Daoy (cell line): ENCODE data around the gene FTSJ3. TPM values are rescaled to one million over a fixed set of nuclear protein-coding genes. Genes with fewer than 3 reads are reported as not detected.
"Not testable (repeated sequence)": the region's sequence is repeated elsewhere in the genome, so short reads cannot be mapped to it uniquely, and the experiment has no call there.

Experiments used
- DNase-seq: peaks from one replicate; pipeline ENCODE4 v3.0.0-alpha.2; 2015; ENCODE audit warnings: low read depth
- total RNA-seq: library from RNA; depleted of rRNA; stranded (reverse); fragments of >200 nt; shearing (Covaris generic); gene quantifications from 2 replicates; pipeline ENCODE4 v1.2.3, GENCODE V29; 2014; rRNA removed

The FTSJ3 gene, protein sequence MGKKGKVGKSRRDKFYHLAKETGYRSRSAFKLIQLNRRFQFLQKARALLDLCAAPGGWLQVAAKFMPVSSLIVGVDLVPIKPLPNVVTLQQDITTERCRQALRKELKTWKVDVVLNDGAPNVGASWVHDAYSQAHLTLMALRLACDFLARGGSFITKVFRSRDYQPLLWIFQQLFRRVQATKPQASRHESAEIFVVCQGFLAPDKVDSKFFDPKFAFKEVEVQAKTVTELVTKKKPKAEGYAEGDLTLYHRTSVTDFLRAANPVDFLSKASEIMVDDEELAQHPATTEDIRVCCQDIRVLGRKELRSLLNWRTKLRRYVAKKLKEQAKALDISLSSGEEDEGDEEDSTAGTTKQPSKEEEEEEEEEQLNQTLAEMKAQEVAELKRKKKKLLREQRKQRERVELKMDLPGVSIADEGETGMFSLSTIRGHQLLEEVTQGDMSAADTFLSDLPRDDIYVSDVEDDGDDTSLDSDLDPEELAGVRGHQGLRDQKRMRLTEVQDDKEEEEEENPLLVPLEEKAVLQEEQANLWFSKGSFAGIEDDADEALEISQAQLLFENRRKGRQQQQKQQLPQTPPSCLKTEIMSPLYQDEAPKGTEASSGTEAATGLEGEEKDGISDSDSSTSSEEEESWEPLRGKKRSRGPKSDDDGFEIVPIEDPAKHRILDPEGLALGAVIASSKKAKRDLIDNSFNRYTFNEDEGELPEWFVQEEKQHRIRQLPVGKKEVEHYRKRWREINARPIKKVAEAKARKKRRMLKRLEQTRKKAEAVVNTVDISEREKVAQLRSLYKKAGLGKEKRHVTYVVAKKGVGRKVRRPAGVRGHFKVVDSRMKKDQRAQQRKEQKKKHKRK
- total RNA-seq: 91.3 and 116 TPM in 2 replicates

DNA sequence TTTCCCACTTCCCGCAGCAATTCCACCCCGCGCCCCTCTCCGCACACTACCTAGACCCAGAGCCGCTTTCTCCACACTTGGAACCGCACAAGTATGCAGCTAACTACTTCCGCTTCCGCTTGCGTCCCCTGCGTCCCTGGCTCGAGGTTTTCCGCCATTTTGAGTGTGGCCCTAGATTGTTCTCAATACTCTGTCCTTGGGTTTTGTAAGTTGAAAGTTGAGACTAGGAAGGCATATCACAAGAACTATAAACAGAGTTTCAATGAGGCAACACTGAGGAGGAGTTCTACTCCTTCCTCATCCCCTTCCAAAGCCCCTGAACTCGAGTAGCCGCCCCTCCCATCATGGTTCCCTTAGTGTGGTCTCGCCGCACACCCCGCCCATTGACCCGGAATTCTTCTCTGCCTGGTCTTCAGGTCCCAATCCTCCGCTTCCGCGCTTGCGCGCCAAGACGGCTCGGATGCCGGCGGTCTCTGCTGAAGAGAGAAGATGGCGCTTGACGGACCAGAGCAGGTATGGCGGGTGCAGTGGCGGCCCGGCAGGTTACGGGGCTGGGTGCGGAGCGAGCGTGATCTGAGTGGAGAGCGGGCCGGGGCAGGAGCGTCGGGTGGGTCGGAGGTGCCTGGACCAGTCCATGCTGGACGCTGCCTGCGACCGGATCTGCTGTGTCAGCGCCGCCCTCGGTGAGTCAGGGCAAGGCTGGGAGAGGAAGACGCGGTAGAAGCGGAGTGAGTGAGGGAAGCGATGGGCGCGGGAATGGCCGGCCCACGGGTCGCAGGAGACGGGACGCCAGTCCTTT is at the start of gene FTSJ3, which contains the start of gene PSMC5:
FTSJ3 (minus strand) TSS at position 662 of the 799 bp plus-strand sequence. CDS start 761 bp downstream, outside the sequence.
PSMC5 (plus strand) TSS at position 430 of the 799 bp plus-strand sequence; CDS start at position 490, 60 bp downstream.
- peak; percentile 97 for DNase-seq

DNA sequence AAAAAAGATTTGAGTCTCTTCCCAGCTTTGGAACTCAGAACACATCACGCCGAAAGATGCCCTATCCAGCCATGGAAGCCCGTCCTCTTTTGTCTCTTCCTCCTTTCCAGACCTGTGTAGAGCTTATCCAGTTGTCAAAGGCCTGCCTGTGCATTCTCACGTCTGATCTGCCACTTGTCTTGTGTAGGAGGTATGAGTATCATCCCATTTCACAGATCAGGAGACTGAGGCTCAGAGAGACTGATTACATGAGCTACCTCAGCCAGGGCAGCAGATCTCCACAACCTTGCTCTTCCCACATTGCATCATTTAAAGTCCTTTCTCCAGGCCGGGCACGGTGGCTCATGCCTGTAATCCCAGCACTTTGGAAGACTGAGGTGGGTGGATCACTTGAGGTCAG is 47.2 kb upstream of the FTSJ3 start:
- not testable (repeated sequence) for DNase-seq

DNA sequence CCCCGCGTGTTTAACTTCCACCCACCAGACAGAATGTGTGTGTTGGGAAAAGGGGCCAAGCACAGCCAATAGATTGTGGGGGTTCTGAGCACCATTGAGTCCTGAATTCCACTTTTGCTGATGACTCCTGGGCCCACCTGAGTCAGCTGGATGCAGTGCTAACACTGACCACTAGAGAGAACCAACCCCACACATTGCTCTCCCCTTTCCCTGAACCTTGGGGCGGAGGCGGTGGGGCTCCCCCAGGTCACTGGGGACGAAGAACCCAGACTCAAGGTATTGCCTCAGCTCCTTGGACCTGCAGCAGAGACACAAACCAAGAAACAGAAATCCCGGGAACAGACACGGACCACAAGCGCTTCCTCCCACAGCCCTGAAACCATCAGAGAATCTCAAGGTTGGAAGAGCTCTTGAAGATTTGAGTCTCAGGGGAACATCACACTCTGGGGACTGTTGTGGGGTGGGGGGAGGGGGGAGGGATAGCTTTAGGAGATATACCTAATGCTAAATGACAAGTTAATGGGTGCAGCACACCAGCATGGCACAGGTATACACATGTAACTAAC is 46.7 kb upstream of the FTSJ3 start:
- not testable (repeated sequence) for DNase-seq

DNA sequence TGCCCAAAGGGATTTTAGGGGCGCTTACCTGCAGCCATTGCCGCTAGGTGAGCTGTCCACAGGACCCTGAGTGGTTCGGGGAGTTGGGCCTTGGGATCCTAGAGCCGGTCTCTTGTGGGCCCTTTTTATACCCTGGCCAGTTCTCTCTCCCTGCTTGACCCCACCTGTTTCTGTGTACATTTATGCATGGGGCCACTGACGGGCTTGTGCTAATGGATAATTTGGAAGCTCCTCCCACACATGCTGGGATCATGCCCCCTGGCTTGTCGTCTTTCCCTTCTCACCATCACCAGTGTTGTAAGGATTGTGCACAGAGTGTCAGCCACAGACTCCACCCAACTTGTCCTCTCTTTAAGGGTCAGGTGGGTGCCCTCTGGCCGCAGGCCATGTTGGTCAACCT is 46.1 kb upstream of the FTSJ3 start, which contains the start of gene CSH2:
CSH2 (minus strand) TSS at position 101 of the 400 bp plus-strand sequence; CDS start at position 38, 63 bp downstream.
- DNase-seq: not testable (repeated sequence)

DNA sequence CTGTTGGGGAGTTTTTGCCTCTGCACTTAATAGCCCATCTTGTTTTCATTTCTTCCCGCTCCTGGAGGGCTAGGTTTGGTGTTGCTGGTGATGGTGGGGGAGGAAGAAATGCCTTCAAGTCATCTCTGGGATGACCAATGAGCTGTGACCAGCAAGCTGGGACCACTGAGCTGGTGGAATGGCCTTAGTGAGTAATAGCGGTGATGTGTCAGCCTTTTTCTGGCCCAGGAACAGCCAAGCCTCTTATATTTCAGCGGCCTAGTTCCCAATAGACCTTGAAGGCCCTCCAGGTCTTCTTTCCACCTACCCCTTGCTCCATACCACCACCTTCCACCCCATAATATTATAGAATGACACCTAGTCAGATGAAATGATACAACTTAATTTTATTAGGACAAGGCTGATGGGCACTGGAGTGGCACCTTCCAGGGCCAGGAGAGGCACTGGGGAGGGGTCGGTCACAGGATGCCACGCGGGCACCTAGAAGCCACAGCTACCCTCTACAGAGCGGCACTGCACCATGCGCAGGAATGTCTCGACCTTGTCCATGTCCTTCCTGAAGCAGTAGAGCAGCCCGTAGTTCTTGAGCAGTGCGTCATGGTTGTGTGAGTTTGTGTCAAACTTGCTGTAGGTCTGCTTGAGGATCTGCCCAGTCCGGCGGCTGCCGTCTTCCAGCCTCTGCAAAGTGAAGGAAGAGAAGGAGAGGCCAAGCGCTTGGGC is 44.3 kb upstream of the FTSJ3 start:
- not testable (repeated sequence) for DNase-seq

DNA sequence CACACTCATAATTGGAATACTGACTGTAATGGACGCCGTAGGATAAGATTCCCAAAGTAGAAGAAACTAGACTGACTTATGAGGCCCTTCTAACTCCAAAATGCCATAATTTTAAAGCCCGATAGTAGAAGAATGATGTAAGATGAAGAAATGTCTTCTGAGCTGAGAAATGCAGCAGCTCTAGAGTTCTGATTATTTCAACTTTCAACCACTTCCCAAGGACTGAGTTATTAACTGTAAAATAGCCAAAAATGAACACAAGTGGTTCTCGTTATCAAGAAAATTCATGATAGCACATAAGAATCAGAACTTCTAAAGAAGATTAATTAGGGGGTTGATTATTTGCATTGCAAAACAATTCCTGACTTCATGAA is 42.8 kb upstream of the FTSJ3 start:
- DNase-seq: not testable (repeated sequence)

DNA sequence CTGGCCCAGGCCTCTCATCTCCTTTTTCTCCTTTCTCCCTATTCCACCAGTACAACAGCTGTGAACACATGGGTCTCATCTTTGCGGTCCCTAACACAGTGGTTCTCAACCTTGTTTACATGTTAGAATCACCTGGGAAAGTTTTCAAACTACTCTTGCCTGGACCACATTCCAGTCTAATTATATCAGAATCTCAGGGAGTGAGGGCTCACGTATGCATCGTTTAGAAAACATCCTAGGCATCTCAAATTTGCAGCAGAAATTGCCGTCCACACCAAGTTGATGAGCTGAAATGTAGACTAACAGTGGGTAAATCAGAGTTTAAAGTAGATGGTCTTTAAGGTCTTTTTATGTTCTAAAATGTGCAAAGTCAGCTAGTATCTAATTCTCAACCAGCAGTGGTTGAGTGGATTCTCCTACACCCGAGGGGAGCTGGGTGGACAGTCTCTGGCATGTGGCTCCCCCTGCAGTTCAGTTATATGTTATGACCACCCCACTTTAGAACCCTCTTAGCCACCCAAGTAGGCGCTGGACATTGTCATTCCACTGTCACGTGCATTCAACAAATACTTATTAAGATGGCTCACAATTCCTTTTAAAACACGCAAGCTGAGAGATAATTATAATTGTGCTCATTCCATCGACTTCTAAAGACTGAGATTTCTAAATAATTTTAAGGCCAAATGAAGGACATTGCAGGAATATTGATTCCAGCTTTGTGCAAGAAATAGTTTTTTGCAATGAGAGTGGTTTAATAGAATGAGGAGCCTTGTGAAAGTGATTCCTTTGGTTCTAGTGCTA is 42.2 kb upstream of the FTSJ3 start:
- not testable (repeated sequence) for DNase-seq

DNA sequence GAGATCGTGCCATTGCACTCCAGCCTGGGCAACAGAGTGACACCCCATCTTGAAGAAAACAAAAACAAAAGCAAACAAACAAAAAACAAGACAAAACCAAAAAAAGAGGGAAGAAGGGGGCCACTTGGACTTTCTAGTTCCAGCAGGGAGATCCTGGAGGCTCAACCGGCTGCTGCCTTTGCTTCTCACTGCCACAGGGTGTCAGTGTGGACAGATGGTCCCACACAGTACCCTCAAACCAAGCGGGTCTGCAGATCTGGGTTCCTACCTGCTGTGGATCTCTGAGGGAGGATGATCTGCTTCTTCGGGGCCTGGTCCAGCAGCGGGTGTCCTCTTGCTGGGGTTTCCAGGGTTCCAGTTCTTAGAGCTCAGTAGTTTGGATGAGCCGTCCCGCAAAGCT is 39.2 kb upstream of the FTSJ3 start:
- not testable (repeated sequence) for DNase-seq

DNA sequence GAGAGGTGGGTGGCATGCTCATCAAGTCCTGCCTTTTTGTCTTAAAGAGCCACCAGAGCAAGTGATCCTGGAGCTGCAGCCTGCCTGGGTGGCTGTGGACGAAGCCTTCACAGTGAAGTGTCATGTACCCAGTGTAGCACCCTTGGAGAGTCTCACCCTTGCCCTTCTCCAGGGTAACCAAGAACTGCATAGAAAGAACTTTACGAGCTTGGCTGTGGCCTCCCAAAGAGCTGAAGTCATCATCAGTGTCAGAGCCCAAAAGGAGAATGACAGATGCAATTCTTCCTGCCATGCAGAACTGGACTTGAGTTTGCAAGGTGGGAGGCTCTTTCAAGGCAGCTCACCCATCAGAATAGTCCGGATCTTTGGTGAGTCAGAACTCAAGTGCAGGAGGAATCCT is 31.8 kb upstream of the FTSJ3 start:
- no peak for DNase-seq

DNA sequence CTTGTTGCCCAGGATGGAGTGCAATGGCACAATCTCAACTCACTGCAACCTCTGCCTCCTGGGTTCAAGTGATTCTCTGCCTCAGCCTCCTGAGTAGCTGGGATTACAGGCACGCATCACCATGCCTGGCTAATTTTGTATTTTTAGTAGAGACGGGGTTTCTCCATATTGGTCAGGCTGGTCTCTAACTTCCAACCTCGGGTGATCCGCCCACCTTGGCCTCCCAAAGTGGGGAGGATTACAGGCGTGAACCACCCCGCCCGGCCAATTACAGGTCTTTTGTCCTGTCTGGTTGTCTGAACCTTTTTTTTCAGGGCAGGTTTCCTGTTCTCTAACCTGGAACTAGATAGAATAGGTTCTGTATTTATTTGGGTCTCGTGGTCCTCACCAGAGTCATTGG is 29.0 kb upstream of the FTSJ3 start:
- DNase-seq: not testable (repeated sequence)

DNA sequence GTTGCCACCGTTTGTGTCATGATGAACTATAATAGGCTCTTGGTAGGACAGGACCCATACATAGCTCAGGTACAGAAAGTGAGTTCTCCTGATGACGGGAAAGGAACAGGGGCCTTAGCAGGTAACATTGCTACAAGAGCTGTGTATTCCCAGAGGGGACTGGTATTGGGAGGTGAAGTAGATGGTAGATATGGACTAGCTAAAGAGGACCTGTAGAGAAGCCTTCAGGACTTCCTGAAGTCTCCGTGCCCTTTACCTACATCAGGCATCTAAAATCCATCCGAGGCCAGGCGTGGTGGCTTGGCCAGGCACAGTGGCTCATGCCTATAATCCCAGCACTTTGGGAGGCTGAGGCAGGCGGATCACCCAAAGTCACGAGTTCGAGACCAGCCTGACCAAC is 27.7 kb upstream of the FTSJ3 start:
- no peak for DNase-seq

DNA sequence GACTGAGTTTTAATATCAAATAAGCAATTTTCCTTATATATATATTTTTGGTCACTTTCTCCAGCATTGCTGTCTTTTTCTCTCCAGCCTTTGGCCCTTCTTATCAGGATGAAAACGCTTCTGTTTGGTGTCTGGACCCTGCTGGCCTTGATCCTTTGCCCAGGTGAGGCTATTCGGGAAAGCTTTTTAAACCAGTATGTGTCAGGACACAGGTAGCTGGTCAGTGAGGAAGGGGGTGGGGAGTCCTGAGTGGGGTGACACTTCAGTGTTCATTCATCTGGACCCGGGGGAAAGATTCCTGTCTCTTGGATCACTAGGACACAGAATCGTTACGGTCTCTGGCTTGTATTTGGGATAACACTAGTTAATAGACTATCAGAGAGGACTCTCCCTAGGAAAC is 27.2 kb upstream of the FTSJ3 start:
- DNase-seq: no peak

DNA sequence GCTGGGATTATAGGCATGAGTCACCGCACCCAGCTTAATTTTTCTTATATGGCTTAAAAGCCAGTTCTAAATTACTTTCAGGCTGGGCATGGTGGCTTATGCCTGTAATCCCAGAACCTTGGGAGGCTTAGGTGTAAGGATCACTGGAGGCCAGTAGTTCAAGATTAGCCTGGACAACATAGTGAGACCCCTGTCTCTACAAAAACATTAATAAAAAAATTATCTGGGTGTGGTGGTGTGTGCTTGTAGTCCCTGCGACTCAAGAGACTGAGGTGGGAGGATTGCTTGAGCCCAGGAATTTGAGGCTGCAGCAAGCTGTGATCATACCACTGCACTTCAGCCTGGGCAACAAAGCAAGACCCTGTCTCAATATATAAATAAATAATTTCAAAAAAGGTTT is 25.8 kb upstream of the FTSJ3 start:
- no peak for DNase-seq

DNA sequence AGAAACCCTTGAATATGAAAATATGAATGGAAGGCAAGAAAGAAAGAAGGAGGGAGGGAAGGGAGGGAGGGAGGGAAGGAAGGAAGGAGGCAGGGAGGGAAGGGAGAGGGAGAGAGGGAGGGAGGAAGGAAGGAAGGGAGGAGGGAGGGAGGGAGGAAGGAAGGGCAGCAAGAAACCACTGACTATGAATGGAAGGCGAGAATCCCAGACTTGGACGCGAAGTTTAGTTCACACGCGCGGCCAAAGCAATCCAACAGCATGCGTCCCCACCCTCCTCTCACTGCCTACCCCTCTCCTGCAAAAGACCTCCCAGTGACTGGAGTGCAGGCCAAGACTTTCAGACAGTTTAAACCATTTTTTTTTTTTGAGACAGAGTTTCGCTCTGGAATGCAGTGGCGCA is 22.9 kb upstream of the FTSJ3 start:
- no peak for DNase-seq

DNA sequence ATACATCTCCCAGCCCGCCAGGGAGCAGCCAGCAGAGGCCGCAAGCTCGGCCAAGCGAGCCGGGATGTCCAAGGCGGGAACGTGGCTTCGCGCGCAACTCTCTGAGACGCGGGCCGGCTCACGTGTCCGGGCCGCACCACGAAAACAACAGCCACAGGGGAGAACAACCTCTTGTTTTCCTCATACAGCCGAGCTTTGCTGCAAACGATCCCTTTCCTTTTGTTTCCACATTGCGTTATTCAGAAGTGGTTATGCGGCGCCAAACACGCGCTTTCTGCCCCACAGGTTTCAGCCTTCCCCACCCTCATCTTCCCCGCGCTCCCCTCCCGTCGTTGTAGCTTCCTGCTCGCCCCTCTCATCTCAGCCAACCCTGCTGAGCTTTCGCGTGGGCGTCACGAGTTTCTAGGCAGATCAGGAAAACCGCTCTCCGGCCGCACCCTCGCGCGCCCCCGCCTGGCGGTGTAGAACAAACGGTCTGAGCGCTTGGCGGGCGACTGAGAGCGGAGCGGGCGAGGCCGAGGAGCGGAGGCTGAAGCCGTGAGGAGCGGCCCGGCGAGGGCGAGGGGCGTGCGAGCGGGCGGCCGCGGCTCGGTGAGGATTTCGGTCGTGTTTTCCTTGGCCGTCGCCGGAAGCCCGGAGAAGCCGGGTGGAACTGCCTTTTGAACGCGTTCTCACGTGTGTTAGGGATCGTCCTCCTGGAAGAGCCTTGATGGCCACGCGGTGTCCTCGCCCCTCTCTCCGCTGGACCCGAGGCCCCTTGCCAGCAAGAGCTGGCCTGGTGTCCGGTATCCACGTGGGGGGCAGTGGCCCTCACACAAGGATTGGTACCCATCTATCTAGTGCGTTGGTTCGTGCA is 21.6 kb upstream of the FTSJ3 start:
- DNase-seq: peak; percentile 64

DNA sequence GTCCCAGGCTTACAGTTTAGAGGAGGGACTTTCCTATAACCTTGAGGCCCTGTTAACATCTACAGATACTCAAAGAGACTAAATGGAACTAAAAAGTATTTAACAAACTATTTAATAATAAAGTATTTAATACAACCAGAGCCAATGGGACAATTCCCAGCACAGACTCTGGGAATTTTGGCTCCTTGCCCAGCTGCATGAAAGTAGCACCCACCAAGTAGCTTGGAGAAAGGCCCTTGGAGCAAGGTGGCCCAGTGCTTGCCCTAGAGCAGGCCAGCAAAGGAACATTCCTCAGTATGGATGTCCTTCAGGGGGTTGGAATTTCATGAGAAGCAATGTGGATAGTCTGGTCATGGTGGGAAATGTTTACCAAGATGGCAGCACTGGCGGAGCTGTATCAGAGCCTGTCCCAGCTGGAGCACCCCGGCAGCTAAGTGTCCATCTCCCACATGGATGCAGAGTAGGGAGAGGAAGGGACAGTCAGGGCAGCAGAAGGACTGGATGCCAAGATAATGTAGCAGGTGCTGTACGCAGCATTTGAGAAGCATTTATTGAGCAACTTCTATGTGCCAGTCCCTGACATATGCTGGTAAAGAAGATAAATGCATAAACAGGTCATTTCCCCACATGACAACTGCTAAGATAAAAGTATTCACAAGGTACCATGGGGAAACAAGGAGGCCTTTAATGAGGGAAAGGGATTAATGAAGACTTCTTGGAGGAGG is 20.2 kb upstream of the FTSJ3 start:
- DNase-seq: no peak

DNA sequence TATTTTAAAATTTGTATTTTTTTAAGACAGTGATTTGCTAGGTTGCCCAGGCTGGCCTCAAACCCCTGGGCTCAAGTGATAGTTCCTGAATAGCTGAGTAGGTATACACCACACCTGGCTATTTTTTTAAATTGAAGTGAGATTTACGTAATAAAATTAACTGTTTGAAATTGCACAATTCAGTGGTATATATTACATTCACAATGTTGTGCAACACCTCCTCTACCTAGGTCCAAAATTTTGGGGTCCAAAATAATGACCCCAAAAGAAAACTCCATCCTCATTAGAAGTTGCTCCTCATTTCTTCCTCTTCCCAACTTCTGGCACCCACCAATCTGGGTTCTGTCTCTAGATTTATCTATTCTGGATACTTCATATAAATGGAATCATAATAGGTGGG is 18.0 kb upstream of the FTSJ3 start:
- no peak for DNase-seq
